ENCODE data around the gene CACNB1.

DNA sequence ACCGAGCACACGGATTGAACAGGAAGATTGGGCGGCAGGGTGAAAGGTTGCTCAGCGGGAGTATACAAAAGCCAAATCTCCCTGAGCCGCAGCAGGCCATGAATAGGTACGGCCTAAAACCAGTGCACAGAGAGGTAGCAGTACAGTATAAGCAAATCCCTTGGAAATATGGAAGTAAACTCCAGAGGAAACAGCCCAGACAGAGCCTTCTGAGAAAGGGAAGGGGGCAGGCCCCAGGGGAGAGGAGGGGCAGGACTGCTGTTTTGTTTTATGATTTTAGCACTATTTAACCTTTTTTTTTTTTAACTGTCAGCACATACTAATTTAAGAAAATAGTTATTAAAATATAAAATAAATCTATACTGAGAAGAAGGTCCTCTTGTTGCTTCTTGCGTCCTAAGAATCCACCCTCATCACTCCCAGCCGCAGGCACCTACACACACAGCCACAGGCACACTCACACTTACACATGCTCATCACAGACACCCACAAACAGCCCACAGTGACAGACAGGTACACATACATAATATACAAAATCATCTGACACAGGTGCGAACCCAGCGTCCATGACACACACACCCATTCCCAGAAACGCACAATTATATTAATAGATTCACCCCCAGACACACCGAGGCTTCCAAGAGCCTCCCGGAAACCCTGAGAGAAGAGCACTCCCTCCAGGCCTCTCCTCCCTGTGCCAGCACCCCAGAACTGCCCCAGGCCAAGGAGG, 58.9 kb downstream of the CACNB1 start:
- TF ChIP-seq, protein P1, sequence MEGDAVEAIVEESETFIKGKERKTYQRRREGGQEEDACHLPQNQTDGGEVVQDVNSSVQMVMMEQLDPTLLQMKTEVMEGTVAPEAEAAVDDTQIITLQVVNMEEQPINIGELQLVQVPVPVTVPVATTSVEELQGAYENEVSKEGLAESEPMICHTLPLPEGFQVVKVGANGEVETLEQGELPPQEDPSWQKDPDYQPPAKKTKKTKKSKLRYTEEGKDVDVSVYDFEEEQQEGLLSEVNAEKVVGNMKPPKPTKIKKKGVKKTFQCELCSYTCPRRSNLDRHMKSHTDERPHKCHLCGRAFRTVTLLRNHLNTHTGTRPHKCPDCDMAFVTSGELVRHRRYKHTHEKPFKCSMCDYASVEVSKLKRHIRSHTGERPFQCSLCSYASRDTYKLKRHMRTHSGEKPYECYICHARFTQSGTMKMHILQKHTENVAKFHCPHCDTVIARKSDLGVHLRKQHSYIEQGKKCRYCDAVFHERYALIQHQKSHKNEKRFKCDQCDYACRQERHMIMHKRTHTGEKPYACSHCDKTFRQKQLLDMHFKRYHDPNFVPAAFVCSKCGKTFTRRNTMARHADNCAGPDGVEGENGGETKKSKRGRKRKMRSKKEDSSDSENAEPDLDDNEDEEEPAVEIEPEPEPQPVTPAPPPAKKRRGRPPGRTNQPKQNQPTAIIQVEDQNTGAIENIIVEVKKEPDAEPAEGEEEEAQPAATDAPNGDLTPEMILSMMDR (IDR thresholded peaks at IDR 0.05) = no peak
- TF ChIP-seq EZH2 (IDR thresholded peaks at IDR 0.05; ENCODE audit: borderline replicate concordance, insufficient read depth, low read depth, low read length, poor library complexity, severe bottlenecking) = no peak

All from B cell (primary cell).